NCI-H146 treated with DMSO at 0.1 percent for 48 hours (cell line): ENCODE results near the gene MYL1.

Experiments
- DNase-seq: peaks from one replicate; lab custom pipeline; 2025; ENCODE audit not compliant: unreplicated experiment; lab: John Stamatoyannopoulos, UW

The MYL1 gene

DNA sequence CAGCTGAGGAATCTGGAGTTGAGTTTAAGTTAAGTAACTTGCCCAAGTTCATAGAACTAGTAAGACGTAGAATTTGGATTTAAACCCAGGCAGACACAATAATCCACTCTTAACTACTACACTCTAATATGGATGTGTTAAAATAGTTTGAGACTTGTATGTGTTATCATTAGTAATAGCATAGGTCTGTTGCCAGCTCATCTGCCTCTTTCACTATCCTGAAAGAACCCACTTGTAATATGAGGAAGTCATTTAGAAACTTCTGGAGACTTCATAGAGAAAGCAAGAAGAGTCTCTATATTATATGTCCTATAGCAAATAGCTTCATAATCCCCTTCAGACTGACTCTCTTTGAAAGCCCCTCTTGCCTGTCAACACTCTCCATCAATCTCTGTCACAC lies 46.7 kb downstream of the MYL1 start:
- DNase-seq, result no peak

GRCh38 chr2:210267698-210268097 lies 47.3 kb downstream of the MYL1 start:
- no peak for DNase-seq

- no peak for DNase-seq
These were observed 50.7 kb downstream of the MYL1 start for GRCh38 chr2:210264282-210264681.

DNA sequence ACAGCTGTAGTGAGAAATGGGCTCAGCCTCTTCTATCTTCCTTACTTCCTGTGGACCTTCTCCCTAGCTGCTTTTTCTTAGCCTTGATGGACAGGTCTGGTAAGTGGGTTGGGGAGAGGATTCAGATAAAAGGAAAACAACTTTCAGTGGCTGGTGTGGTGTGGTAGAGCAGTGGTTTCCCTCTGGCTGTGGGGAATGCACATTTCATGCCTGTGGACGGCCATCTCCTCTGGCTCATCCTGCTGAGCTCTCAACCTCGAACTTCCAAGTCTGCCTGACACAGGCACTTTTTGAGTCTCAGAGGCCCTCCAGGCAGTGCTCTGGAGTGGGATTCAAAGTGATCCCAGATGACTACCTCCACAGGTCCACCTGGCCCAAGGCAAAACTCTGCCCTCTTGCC lies 51.1 kb downstream of the MYL1 start:
- DNase-seq, result no peak

DNA sequence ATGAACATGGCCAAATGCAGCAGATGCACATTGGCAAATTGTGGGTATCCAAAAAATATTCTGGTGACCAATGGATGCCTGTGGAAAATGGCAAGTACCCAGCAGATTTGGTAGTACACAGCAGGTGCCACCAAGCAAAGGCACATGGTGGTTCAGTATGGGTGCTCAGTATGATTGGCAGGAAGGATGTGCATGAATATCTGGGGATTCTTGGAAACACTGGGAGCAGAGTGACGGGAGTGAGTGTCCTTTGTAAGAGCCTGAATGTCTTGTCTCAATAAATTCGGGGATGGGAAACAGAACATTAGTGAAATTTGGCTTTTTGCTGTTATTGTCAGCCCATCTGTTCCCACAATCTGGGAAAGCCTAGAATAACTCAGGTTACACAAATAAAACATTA lies 52.9 kb downstream of the MYL1 start:
- no peak for DNase-seq

GRCh38 chr2:210259687-210260086 lies 55.3 kb downstream of the MYL1 start:
- no peak for DNase-seq

GRCh38 chr2:210252699-210253606 lies 62.0 kb downstream of the MYL1 start:
- DNase-seq, result no peak

DNA sequence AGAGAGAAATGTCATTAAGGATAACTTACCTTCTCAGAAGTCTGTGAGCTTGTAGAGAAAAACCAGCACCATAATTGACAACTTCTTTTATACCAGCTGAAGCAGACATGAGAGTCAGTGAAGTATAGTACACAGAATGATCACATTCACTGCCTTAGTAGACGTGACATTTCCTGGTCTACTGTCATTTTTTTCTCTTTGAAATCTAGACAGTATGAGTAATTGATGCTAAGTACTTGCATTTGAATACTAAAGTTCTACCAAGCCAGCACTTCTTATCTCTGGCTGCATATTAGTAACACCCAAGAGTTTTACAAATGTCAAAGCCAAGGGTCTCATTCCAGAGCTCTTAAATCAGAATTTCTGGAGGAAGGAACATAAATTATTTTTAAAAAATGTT lies 64.4 kb downstream of the MYL1 start:
- DNase-seq, result no peak
